Measurements from ENCODE around the gene SRBD1.

SRBD1 gene

GRCh38 chr2:45496869-45497268 is 114.2 kb downstream of the SRBD1 start:
- no peak for DNase-seq (ENCODE audit: extremely low read depth, low read depth)
- H3K4me3 ChIP-seq (replicated peaks; ENCODE audit: low read depth, low read length), result no peak overlapping the region
- TF ChIP-seq CTCF (IDR thresholded peaks at IDR 0.05; ENCODE audit: low read depth, low read length, missing control alignments), result no peak

GRCh38 chr2:45494978-45495293 is 116.1 kb downstream of the SRBD1 start:
- no peak for DNase-seq (ENCODE audit: extremely low read depth, low read depth)
- no peak overlapping the region for H3K4me3 ChIP-seq (replicated peaks; ENCODE audit: low read depth, low read length)
- no peak for TF ChIP-seq CTCF (IDR thresholded peaks at IDR 0.05; ENCODE audit: low read depth, low read length, missing control alignments)

- peak; percentile 39 for DNase-seq (ENCODE audit: extremely low read depth, low read depth)
- H3K4me3 ChIP-seq (replicated peaks; ENCODE audit: low read depth, low read length), result no peak overlapping the region
- peak; percentile 54 for TF ChIP-seq CTCF (IDR thresholded peaks at IDR 0.05; ENCODE audit: low read depth, low read length, missing control alignments)
Observed at GRCh38 chr2:45494275-45494977, 116.6 kb downstream of the SRBD1 start.

- DNase-seq (ENCODE audit: extremely low read depth, low read depth), result no peak
- TF ChIP-seq CTCF (IDR thresholded peaks at IDR 0.05; ENCODE audit: low read depth, low read length, missing control alignments), result no peak
- no peak overlapping the region for H3K4me3 ChIP-seq (replicated peaks; ENCODE audit: low read depth, low read length)
Observed at GRCh38 chr2:45484965-45485364, 126.1 kb downstream of the SRBD1 start.

GRCh38 chr2:45483997-45484396 is 127.1 kb downstream of the SRBD1 start:
- TF ChIP-seq CTCF (IDR thresholded peaks at IDR 0.05; ENCODE audit: low read depth, low read length, missing control alignments), result peak; percentile 59
- no peak overlapping the region for H3K4me3 ChIP-seq (replicated peaks; ENCODE audit: low read depth, low read length)
- peak; percentile 35 for DNase-seq (ENCODE audit: extremely low read depth, low read depth)

GRCh38 chr2:45477546-45477945 is 133.5 kb downstream of the SRBD1 start:
- no peak overlapping the region for H3K4me3 ChIP-seq (replicated peaks; ENCODE audit: low read depth, low read length)
- TF ChIP-seq CTCF (IDR thresholded peaks at IDR 0.05; ENCODE audit: low read depth, low read length, missing control alignments), result no peak
- no peak for DNase-seq (ENCODE audit: extremely low read depth, low read depth)

GRCh38 chr2:45470531-45470930 is 140.5 kb downstream of the SRBD1 start:
- TF ChIP-seq CTCF (IDR thresholded peaks at IDR 0.05; ENCODE audit: low read depth, low read length, missing control alignments), result no peak
- no peak overlapping the region for H3K4me3 ChIP-seq (replicated peaks; ENCODE audit: low read depth, low read length)

More at GRCh38 chr2:45470531-45470930, 140.5 kb downstream of the SRBD1 start:
- DNase-seq (ENCODE audit: extremely low read depth, low read depth), result no peak

All from HFF-Myc (cell line).